Duodenal mucosa (tissue), 2 donors: ENCODE results near the gene CSTB.

Experiments used
- H3K27ac ChIP-seq: one replicate; pipeline ENCODE4 v1.7.0; 2013; ENCODE audit warnings: low read depth, low read length
- H3K27me3 ChIP-seq, 2 donors: one replicate each; pipeline ENCODE4 v1.7.0; 2013; ENCODE audit warnings: low read length in 2 of 2, control low read depth in 1 of 2; ENCODE audit not compliant: insufficient read depth in 2 of 2, control insufficient read depth in 1 of 2
- H3K36me3 ChIP-seq, 2 donors: one replicate each; pipeline ENCODE4 v1.7.0; 2013; ENCODE audit warnings: low read length in 2 of 2, control low read depth in 1 of 2; ENCODE audit not compliant: insufficient read depth in 2 of 2, control insufficient read depth in 1 of 2
- H3K4me1 ChIP-seq, 2 donors: one replicate each; pipeline ENCODE4 v1.7.0; 2013; ENCODE audit warnings: low read length in 2 of 2, control low read depth in 1 of 2; ENCODE audit not compliant: insufficient read depth in 2 of 2, control insufficient read depth in 1 of 2
- H3K4me3 ChIP-seq, 2 donors: one replicate each; pipeline ENCODE4 v1.7.0; 2013; ENCODE audit warnings: low read length in 2 of 2, low read depth in 1 of 2
- H3K9ac ChIP-seq, 2 donors: one replicate each; pipeline ENCODE4 v1.7.0; 2013; ENCODE audit warnings: low read length in 2 of 2, low read depth in 1 of 2
- H3K9me3 ChIP-seq, 2 donors: one replicate each; pipeline ENCODE4 v1.7.0; 2013; ENCODE audit warnings: low read length in 2 of 2, control low read depth in 1 of 2; ENCODE audit not compliant: control insufficient read depth in 1 of 2

CSTB gene

DNA sequence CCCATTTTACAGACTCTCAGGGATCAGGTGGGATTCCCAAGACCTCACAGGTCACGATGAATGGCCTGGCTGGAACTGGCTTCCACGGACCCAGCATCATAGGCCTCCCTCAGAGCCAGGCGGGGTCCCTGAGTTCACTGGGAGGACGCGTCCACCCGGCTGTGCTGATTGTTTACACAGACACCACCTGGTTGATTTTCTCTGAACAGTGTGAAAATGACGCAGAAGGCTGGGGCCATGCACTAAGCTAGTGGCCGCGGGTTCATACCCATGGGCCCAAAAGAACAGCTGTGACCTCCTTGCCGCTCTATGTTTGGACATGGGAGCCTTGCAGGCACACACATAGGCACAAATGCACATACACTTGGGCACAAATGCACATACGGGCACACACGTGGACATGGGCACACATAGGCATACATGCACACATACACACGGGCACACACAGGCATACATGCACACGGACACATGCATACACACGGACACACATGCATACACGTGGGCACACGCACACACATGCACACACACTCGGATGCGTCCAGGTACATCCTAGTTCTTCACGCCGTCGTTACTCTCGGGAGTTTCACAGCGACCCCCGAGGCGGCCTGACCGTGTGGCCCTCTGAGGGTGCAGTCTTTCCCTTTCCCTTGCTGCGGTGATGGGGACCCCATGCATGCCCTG, 23.2 kb downstream of the CSTB start:
- H3K36me3 ChIP-seq, result peaks cover 47 to 89% of the 10 kb centered on the region in 2 donors
- no peaks in the 10 kb centered on the region for H3K9me3 ChIP-seq
- H3K27me3 ChIP-seq, result no peaks in the 10 kb centered on the region
- no peak overlapping the region for H3K27ac ChIP-seq
- no peak overlapping the region for H3K9ac ChIP-seq
- H3K4me3 ChIP-seq, result no peak overlapping the region
- H3K4me1 ChIP-seq, result peaks cover 0 to under 1% of the 10 kb centered on the region in 2 donors

DNA sequence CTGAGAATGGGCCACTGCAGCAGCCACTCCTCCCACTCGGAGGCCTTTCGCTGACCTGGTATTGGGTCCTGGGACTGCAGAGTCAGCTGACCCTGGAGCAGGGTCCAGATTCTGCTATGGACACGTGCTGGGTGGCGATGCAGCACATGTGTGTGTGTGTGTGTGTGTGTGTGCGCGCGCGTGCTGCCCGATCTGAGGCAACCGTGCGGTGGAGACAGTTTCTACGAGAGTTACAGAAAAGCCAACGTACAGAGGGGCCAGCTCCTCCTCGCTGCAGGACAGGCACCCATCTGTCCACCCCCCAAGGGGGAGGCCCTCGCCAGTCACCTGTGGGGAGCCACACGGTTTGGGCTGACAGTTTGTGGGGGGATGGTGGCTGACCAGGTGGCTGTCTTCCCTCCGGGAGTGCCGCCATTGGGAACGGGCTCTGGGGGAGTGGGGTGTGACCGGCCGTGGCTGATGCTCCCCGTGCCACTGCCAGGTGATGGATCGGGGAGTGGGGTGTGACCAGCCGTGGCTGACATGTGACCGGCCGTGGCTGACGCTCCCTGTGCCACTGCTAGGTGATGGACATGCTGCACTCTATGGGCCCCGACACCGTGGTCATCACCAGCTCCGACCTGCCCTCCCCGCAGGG, 24.0 kb downstream of the CSTB start:
- H3K36me3 ChIP-seq, result peaks cover 53 to 96% of the 10 kb centered on the region in 2 donors

DNA sequence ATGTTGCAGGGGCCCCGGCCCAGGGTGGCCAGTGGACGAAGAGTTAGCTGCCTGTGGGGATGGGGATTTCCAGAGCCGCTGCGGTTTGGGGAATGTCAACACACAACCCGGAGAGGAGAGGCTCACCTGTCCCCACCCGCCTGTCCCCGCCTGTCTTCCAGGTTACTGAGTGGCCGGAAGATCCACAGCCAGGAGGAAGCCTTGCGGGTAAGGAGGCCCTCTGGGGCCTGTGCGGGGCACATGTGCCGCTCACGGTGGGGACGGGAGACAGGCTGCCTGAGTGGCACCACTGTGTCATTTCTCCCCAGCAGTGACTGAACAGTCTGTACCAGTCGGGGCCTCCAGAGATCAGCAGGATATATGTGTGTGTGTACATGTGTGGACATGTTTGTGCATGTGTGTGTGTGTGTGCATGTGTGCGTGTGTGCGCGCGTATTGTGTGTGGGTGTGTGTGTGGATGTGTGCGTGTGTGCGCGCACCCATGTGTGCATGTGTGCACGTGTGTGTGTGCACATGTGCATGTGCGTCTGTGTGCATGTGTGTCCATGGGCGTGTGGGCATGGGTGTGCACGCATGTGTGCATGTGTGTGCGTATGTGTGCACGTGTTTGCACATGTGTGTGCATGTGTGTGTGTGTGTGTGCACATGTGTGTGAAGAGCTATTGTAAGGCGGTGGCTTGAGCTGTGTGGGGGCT, 25.6 kb downstream of the CSTB start:
- no peak overlapping the region for H3K9ac ChIP-seq
- H3K27me3 ChIP-seq, result no peaks in the 10 kb centered on the region
- peaks cover 42 to 95% of the 10 kb centered on the region in 2 donors for H3K36me3 ChIP-seq
- no peak overlapping the region for H3K27ac ChIP-seq
- H3K4me3 ChIP-seq, result no peak overlapping the region
- no peaks in the 10 kb centered on the region for H3K9me3 ChIP-seq
- H3K4me1 ChIP-seq, result no peaks in the 10 kb centered on the region

More for the DNA sequence above, 24.0 kb downstream of the CSTB start:
- no peak overlapping the region for H3K9ac ChIP-seq
- H3K4me1 ChIP-seq, result no peaks in the 10 kb centered on the region
- H3K27ac ChIP-seq, result no peak overlapping the region
- H3K9me3 ChIP-seq, result no peaks in the 10 kb centered on the region
- H3K27me3 ChIP-seq, result no peaks in the 10 kb centered on the region
- H3K4me3 ChIP-seq, result no peak overlapping the region

DNA sequence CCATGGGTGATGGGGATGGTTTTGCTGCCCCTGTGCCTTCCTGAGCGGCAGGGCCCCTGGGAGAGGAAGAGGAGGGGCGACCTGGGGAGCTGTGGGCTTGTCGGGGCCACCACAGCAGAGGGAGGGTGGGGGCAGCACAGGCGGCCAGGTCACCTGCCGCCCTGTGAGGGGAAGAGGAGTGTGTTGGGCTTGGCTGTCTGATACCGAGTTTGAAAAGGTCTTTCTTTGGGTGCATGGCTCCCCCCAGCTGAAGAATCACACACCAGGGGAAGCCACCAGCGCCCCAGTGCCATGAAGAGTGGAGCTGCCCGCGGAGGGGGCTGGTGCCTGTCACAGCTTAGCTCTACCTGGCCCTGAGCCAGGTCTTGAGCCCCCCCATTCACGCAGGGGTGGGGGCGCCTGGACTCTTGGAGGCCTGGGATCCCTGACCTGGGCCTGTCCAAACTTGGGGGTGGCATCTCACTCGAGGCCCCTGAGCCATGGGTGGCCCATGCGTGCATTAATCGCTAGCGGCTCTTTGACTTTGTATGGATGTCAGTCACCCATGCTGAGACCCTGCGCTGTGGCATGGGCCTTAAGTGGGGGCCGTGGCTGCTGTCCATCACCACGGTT, 26.4 kb downstream of the CSTB start:
- Histone ChIP-seq H3K4me1 (no peaks in the 10 kb centered on the region), H3K27me3 (no peaks in the 10 kb centered on the region), H3K36me3 (peaks cover 38 to 95% of the 10 kb centered on the region in 2 donors), H3K27ac (no peak overlapping the region), H3K9me3 (no peaks in the 10 kb centered on the region), H3K9ac (no peak overlapping the region), H3K4me3 (no peak overlapping the region)

DNA sequence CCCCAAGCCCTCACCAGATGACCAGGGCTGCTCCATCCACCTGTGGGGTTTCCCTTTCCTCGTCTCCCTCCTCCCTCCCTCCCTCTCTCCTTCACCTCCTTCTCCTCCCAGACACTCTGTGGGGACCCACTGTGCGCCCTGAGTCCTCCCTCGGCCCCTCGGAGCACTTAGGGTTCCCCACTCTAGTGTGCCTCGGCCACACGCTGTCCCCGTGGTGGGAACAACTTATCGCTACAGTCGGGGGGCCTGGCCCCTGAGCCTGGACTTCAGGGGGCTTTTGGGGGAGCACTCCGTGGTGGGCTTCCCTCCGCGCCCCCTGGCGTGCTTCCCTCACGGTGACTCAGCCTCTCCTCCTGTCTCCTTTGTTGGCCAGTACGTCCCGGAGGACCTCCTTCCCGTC, 27.5 kb downstream of the CSTB start:
- Histone ChIP-seq H3K4me3 (no peak overlapping the region), H3K27me3 (no peaks in the 10 kb centered on the region), H3K9me3 (no peaks in the 10 kb centered on the region), H3K36me3 (peaks cover 33 to 95% of the 10 kb centered on the region in 2 donors), H3K4me1 (no peaks in the 10 kb centered on the region), H3K27ac (no peak overlapping the region), H3K9ac (no peak overlapping the region)

DNA sequence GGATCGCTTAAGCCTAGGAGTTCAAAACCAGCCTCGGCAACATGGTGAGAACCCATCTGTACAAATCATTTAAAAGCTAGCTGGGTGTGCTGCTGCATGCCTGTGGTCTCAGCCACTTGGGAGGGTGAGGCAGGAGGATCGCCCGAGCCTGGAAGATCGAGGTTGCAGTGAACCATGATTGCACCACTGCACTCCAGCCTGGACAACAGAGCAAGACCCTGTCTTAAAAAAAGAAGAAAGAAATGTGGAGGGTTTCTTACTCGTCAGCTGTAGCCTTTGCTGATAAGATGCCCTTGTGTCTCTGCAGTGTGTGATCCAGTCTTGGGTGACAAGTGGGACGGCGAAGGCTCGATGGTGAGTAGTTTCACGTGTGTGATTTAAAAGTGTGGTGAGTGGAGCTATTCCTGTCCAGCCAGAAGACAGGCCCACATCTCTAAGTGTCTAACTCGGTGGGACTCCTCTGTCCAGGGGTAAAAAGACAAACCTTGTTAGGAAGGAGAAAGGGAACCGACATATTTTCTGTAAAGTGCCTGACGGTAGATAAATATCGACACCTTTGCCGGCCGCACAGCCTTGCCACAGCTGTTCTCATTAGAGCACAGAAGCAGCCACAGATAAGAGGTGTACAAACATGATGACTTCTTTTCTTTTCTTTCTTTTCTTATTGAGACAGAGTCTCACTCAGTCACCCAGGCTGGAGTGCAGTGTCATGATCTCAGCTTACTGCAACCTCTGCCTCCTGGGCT, 30.2 kb downstream of the CSTB start:
- Histone ChIP-seq H3K9me3 (no peaks in the 10 kb centered on the region), H3K9ac (no peak overlapping the region), H3K27ac (no peak overlapping the region), H3K27me3 (no peaks in the 10 kb centered on the region), H3K4me3 (no peak overlapping the region), H3K36me3 (peaks cover 30 to 81% of the 10 kb centered on the region in 2 donors), H3K4me1 (no peaks in the 10 kb centered on the region)

DNA sequence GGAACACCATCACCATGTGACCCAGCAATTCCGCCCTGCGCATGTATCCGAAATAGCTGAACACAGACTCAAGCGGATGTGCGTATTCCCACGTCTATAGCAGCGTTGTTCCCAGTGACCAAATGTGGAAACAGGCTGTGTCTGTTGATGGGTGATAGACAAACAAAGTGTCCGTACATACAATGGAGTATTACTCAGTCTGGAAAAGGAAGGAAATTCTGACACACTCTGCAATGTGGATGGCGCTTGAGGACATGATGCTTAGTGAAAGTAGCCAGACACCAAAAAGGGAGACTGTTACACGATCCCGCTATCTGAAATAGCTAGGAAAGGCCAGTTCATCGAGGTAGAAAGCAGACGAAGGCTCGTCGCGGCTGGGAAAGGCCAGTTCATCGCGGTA, 31.4 kb downstream of the CSTB start:
- Histone ChIP-seq H3K4me3 (no peak overlapping the region), H3K4me1 (peaks cover 0 to 7% of the 10 kb centered on the region in 2 donors), H3K9ac (no peak overlapping the region), H3K27me3 (no peaks in the 10 kb centered on the region), H3K36me3 (peaks cover 24 to 69% of the 10 kb centered on the region in 2 donors), H3K27ac (no peak overlapping the region), H3K9me3 (no peaks in the 10 kb centered on the region)

DNA sequence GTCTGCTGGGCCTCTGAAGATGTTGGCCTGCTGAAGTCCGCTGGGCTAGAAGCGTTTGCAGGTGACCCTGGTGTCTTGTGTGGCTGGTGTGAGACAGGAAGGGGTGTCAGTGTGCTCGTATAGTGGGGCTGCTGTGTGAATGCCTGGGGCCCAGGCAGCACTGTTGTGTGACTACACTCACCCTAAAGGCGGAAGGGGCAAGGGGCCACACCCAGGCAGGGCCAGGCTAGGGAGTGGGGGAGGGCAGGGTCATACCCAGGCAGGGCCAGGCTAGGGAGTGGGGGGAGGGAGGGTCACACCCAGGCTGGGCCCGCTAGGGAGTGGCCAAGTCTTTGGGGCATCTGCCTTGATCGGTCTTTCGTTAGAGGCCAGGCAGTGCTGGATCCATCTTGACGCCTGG, 32.2 kb downstream of the CSTB start:
- H3K9ac ChIP-seq, result no peak overlapping the region
- H3K36me3 ChIP-seq, result peaks cover 18 to 63% of the 10 kb centered on the region in 2 donors
- peaks cover 0 to 7% of the 10 kb centered on the region in 2 donors for H3K4me1 ChIP-seq
- no peak overlapping the region for H3K27ac ChIP-seq
- H3K4me3 ChIP-seq, result no peak overlapping the region
- no peaks in the 10 kb centered on the region for H3K9me3 ChIP-seq
- H3K27me3 ChIP-seq, result no peaks in the 10 kb centered on the region

DNA sequence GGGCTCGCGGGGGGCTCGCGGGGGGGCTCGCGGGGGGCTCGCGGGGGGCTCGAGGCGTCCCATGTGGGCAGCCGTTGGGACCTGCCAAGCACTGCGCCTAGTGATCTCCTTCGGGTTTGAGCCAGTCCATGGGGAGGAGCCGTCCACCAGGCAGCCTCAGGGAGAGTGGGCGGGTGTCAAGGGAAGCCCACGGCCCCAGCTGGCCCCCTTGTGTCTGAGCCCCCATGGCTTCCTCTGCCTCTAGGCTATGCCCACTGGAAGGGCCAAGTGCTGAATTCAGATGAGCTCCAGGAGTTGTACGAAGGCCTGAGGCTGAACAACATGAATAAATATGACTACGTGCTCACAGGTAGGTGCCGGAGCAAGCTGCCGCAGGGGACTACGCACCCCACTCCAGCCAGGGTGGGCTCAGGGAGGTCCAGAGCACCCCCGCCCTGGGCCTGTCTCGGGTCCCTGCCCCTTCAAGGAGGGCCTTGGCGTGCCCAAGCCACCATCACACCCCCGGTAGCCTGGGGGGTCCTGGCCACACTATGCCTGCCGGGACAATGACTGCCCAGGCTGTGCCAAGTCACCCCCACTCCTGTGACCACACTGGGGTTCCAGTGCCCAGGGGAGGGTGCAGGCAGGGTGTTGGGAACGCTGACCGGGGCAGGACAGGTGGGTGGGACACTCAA, 34.5 kb downstream of the CSTB start:
- Histone ChIP-seq H3K9ac (no peak overlapping the region), H3K4me3 (no peak overlapping the region), H3K27ac (no peak overlapping the region), H3K4me1 (peaks cover 10 to 11% of the 10 kb centered on the region in 2 donors), H3K27me3 (no peaks in the 10 kb centered on the region), H3K9me3 (no peaks in the 10 kb centered on the region), H3K36me3 (peaks cover 17 to 51% of the 10 kb centered on the region in 2 donors)
